Measurements from ENCODE around the gene FAM204A. TPM values are rescaled to one million over a fixed set of nuclear protein-coding genes. Genes with fewer than 3 reads are reported as not detected.

Gene FAM204A
- total RNA-seq, result 10 to 100 TPM; 66.3 to 71.6 TPM
- 106 TPM for polyA plus RNA-seq

- peak; percentile 92 to 99 (median 96) for DNase-seq
These were observed at the start of gene FAM204A for GRCh38 chr10:118341791-118342637. Gene FAM204A (minus strand): TSS chr10:118342324. CDS start chr10:118336415, 5,909 bp downstream.

GRCh38 chr10:118383699-118384098 is 41.6 kb upstream of the FAM204A start:
- Histone ChIP-seq H3K27me3 (ENCODE audit: insufficient read depth, low read length, poor library complexity, severe bottlenecking) (no peaks in the 10 kb centered on the region), H3K36me3 (ENCODE audit: insufficient read depth, low read length) (no peaks in the 10 kb centered on the region), H3K9me3 (ENCODE audit: low read length) (no peaks in the 10 kb centered on the region), H3K27ac (ENCODE audit: low read depth, low read length) (no peak overlapping the region), H3K4me1 (ENCODE audit: insufficient read depth, low read length) (no peaks in the 10 kb centered on the region), H3K4me3 (ENCODE audit: low read length) (no peak overlapping the region)
- Mint-ChIP-seq H3K27ac (no peak overlapping the region), H3K36me3 (no peaks in the 10 kb centered on the region), H3K27me3 (peaks cover 11 to 46% of the 10 kb centered on the region in 2 donors), H3K4me1 (no peaks in the 10 kb centered on the region), H3K9me3 (peaks cover 0 to 3% (median 0%) of the 10 kb centered on the region in 5 donors), H3K4me3 (no peak overlapping the region)
- ChIA-PET CTCF (interaction anchor here (1.1 kb wide), 1 partner anchor 76 kb away, joined by 3 read pairs; no protein-coding TSS in a partner anchor), POLR2A (no interaction called here)
- no peak for DNase-seq

More at GRCh38 chr10:118341791-118342637, at the start of gene FAM204A:
- Mint-ChIP-seq H3K4me1 (peaks cover 49 to 68% (median 68%) of the 10 kb centered on the region in 3 donors), H3K27me3 (peaks cover 0 to 2% of the 10 kb centered on the region in 2 donors), H3K27ac (peak within 1 kb of the TSS; percentile 86 to 99 (median 96)), H3K9me3 (peaks cover 0 to 3% (median 0%) of the 10 kb centered on the region in 5 donors), H3K4me3 (peak within 1 kb of the TSS; percentile 88 to 99 (median 91)), H3K36me3 (peaks cover 0 to 32% (median 0%) of the 10 kb centered on the region in 3 donors)
- Histone ChIP-seq H3K4me3 (ENCODE audit: low read length) (peak within 1 kb of the TSS; percentile 85), H3K36me3 (ENCODE audit: insufficient read depth, low read length) (no peaks in the 10 kb centered on the region), H3K4me1 (ENCODE audit: insufficient read depth, low read length) (peaks cover 35% of the 10 kb centered on the region), H3K27ac (ENCODE audit: low read depth, low read length) (peak within 1 kb of the TSS; percentile 78), H3K9me3 (ENCODE audit: low read length) (no peaks in the 10 kb centered on the region), H3K27me3 (ENCODE audit: insufficient read depth, low read length, poor library complexity, severe bottlenecking) (no peaks in the 10 kb centered on the region)
- POLR2A ChIA-PET, result no interaction called here
- CTCF ChIA-PET, result no interaction called here

DNA sequence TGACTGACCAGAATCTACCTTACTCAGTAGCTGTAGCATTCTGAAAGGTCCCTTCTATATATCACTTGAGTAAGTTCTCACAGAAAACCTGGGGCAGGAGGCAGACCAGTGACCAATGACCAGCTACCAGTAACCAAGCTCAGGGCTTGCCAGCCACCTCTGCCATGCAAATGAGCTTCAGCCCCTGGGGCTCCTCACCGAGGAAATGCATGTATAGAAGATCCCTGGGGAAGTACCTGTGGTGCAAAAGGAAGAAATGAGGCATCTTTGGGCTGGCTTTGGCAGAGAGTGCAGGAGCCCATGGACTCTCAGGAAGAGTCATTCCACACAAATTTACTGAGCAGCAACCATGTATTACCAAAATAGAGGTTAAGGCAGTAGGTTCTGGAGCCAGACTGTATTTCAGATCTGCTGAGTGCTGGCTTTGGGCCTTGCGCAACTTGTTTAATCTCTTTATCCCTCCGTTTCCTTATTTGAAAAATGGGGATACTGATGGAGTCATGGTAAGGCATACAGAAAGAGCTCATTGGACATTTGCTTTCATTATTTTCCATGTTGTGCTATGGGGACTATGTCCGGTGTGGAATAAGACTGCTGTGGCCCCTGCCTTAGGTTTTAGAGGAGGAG is 41.1 kb upstream of the FAM204A start:
- Mint-ChIP-seq H3K4me1 (no peaks in the 10 kb centered on the region), H3K9me3 (peaks cover 0 to 3% (median 0%) of the 10 kb centered on the region in 5 donors), H3K4me3 (no peak overlapping the region), H3K36me3 (no peaks in the 10 kb centered on the region), H3K27me3 (peaks cover 11 to 52% of the 10 kb centered on the region in 2 donors), H3K27ac (no peak overlapping the region)
- Histone ChIP-seq H3K27ac (ENCODE audit: low read depth, low read length) (no peak overlapping the region), H3K9me3 (ENCODE audit: low read length) (no peaks in the 10 kb centered on the region), H3K27me3 (ENCODE audit: insufficient read depth, low read length, poor library complexity, severe bottlenecking) (no peaks in the 10 kb centered on the region), H3K4me3 (ENCODE audit: low read length) (no peak overlapping the region), H3K36me3 (ENCODE audit: insufficient read depth, low read length) (no peaks in the 10 kb centered on the region), H3K4me1 (ENCODE audit: insufficient read depth, low read length) (no peaks in the 10 kb centered on the region)
- CTCF ChIA-PET, result interaction anchor here (1.1 kb wide), 1 partner anchor 76 kb away, joined by 3 read pairs; no protein-coding TSS in a partner anchor
- DNase-seq, result no peak
- POLR2A ChIA-PET, result no interaction called here

- Mint-ChIP-seq H3K4me3 (no peak overlapping the region), H3K27me3 (peaks cover 6 to 67% of the 10 kb centered on the region in 2 donors), H3K36me3 (no peaks in the 10 kb centered on the region), H3K4me1 (no peaks in the 10 kb centered on the region), H3K27ac (no peak overlapping the region), H3K9me3 (no peaks in the 10 kb centered on the region)
- H3K27ac ChIP-seq (ENCODE audit: low read depth, low read length), result no peak overlapping the region
- H3K9me3 ChIP-seq (ENCODE audit: low read length), result no peaks in the 10 kb centered on the region
- H3K4me3 ChIP-seq (ENCODE audit: low read length), result no peak overlapping the region
- DNase-seq, result no peak
- CTCF ChIA-PET, result no interaction called here
- H3K27me3 ChIP-seq (ENCODE audit: insufficient read depth, low read length, poor library complexity, severe bottlenecking), result no peaks in the 10 kb centered on the region
- no peaks in the 10 kb centered on the region for H3K36me3 ChIP-seq (ENCODE audit: insufficient read depth, low read length)
- POLR2A ChIA-PET, result no interaction called here
- no peaks in the 10 kb centered on the region for H3K4me1 ChIP-seq (ENCODE audit: insufficient read depth, low read length)
These were observed 32.3 kb upstream of the FAM204A start for GRCh38 chr10:118374404-118374803.

GRCh38 chr10:118373786-118374185 is 31.7 kb upstream of the FAM204A start:
- H3K4me3 Mint-ChIP-seq, result no peak overlapping the region
- POLR2A ChIA-PET, result no interaction called here
- no peaks in the 10 kb centered on the region for H3K9me3 ChIP-seq (ENCODE audit: low read length)

GRCh38 chr10:118370499-118370898 is 28.4 kb upstream of the FAM204A start:
- no peaks in the 10 kb centered on the region for H3K4me1 Mint-ChIP-seq
- Histone ChIP-seq H3K27me3 (ENCODE audit: insufficient read depth, low read length, poor library complexity, severe bottlenecking) (no peaks in the 10 kb centered on the region), H3K36me3 (ENCODE audit: insufficient read depth, low read length) (no peaks in the 10 kb centered on the region), H3K4me1 (ENCODE audit: insufficient read depth, low read length) (no peaks in the 10 kb centered on the region), H3K9me3 (ENCODE audit: low read length) (no peaks in the 10 kb centered on the region), H3K4me3 (ENCODE audit: low read length) (no peak overlapping the region), H3K27ac (ENCODE audit: low read depth, low read length) (no peak overlapping the region)
- DNase-seq, result no peak
- H3K4me3 Mint-ChIP-seq, result no peak overlapping the region
- ChIA-PET CTCF (no interaction called here), POLR2A (no interaction called here)
- no peak overlapping the region for H3K27ac Mint-ChIP-seq
- H3K36me3 Mint-ChIP-seq, result peaks cover 0 to 4% (median 0%) of the 10 kb centered on the region in 3 donors
- H3K9me3 Mint-ChIP-seq, result peaks cover 0 to 8% (median 4%) of the 10 kb centered on the region in 5 donors
- peaks cover 3 to 41% of the 10 kb centered on the region in 2 donors for H3K27me3 Mint-ChIP-seq

More at GRCh38 chr10:118373786-118374185, 31.7 kb upstream of the FAM204A start:
- Mint-ChIP-seq H3K9me3 (no peaks in the 10 kb centered on the region), H3K4me1 (no peaks in the 10 kb centered on the region), H3K27me3 (peaks cover 6 to 64% of the 10 kb centered on the region in 2 donors), H3K36me3 (no peaks in the 10 kb centered on the region), H3K27ac (no peak overlapping the region)
- CTCF ChIA-PET, result no interaction called here
- H3K4me1 ChIP-seq (ENCODE audit: insufficient read depth, low read length), result no peaks in the 10 kb centered on the region
- no peaks in the 10 kb centered on the region for H3K27me3 ChIP-seq (ENCODE audit: insufficient read depth, low read length, poor library complexity, severe bottlenecking)
- H3K36me3 ChIP-seq (ENCODE audit: insufficient read depth, low read length), result no peaks in the 10 kb centered on the region
- no peak overlapping the region for H3K4me3 ChIP-seq (ENCODE audit: low read length)
- H3K27ac ChIP-seq (ENCODE audit: low read depth, low read length), result no peak overlapping the region
- DNase-seq, result no peak

- Mint-ChIP-seq H3K27ac (no peak overlapping the region), H3K9me3 (peaks cover 0 to 12% (median 6%) of the 10 kb centered on the region in 5 donors), H3K36me3 (peaks cover 0 to 4% (median 0%) of the 10 kb centered on the region in 3 donors), H3K4me1 (no peaks in the 10 kb centered on the region), H3K4me3 (no peak overlapping the region), H3K27me3 (peaks cover 8 to 46% of the 10 kb centered on the region in 2 donors)
- Histone ChIP-seq H3K4me3 (ENCODE audit: low read length) (no peak overlapping the region), H3K36me3 (ENCODE audit: insufficient read depth, low read length) (no peaks in the 10 kb centered on the region), H3K9me3 (ENCODE audit: low read length) (no peaks in the 10 kb centered on the region), H3K27me3 (ENCODE audit: insufficient read depth, low read length, poor library complexity, severe bottlenecking) (no peaks in the 10 kb centered on the region), H3K27ac (ENCODE audit: low read depth, low read length) (no peak overlapping the region), H3K4me1 (ENCODE audit: insufficient read depth, low read length) (no peaks in the 10 kb centered on the region)
- no peak for DNase-seq
- CTCF ChIA-PET, result no interaction called here
- POLR2A ChIA-PET, result no interaction called here
These were observed 27.6 kb upstream of the FAM204A start for GRCh38 chr10:118369641-118370205.

DNA sequence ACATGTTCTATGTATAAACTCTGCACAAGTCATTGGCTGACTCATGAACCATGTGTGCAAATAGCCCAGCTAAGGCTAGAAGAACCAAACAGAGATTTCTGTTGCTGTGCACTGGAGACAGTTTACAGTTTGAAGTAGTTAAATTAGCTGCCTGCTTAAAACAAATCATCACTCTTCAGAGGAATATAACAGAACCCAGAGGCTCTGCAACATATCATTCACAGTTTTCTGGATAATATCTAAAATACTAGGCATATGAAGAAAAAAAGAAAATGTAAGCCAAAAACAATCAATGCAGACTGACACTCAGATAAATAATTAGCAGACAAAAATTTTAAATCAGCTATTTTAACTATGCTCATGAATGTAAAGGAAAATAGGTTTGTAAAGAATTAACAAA is 23.6 kb upstream of the FAM204A start:
- ChIA-PET CTCF (no interaction called here), POLR2A (no interaction called here)
- H3K27ac ChIP-seq (ENCODE audit: low read depth, low read length), result no peak overlapping the region
- no peaks in the 10 kb centered on the region for H3K4me1 ChIP-seq (ENCODE audit: insufficient read depth, low read length)
- Mint-ChIP-seq H3K4me1 (no peaks in the 10 kb centered on the region), H3K27me3 (peaks cover 4 to 32% of the 10 kb centered on the region in 2 donors), H3K9me3 (peaks cover 0 to 12% (median 6%) of the 10 kb centered on the region in 5 donors), H3K27ac (no peak overlapping the region), H3K36me3 (peaks cover 0 to 4% (median 0%) of the 10 kb centered on the region in 3 donors), H3K4me3 (no peak overlapping the region)
- no peaks in the 10 kb centered on the region for H3K36me3 ChIP-seq (ENCODE audit: insufficient read depth, low read length)
- H3K4me3 ChIP-seq (ENCODE audit: low read length), result no peak overlapping the region
- no peaks in the 10 kb centered on the region for H3K9me3 ChIP-seq (ENCODE audit: low read length)
- DNase-seq, result no peak
- no peaks in the 10 kb centered on the region for H3K27me3 ChIP-seq (ENCODE audit: insufficient read depth, low read length, poor library complexity, severe bottlenecking)
